IPS DF 4.7 (cell line): ENCODE results near the gene CDC42BPG.

Source experiments
- DNase-seq: peaks from one replicate; pipeline ENCODE4 v3.0.0-alpha.2; 2013; ENCODE audit warnings: low spot score; ENCODE audit errors: extremely low read depth

Gene CDC42BPG

DNA sequence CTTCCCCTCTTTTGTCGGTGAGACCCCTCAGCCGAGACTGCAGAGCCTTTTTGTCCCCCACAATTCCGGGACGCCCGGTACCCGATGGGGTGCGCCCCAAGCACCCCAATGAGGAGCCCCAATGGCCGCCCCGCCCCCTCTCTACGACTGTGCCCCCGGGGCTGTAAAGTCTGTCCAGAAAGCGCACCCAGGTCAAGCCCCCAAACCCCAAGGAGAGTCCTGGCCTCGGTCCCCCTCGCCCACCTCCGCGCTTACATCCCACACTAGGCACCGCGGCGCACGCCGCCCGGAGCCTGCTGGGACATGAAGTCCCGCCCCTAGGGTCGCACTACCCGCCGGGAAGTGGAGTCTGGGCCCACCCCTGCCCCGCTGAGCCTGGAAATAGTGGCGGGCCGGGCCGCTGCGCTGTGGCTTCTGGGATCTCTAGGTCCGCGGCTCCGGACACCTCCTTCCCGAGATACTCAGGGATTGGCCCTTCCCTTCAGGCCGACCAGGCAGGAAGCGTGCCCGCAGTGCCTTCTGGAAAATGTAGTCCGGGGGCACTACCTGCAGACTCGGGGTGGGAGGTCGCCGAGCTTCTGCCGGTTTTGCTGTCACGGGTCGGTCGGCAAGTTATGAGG is 34.1 kb downstream of the CDC42BPG start, which contains the start of gene MEN1:
Gene MEN1, minus strand, starts transcription at position 281 of the 620 bp plus-strand sequence. CDS start 442 bp downstream, outside the sequence.
- peak; percentile 87 for DNase-seq

GRCh38 chr11:64809781-64810241 is 34.6 kb downstream of the CDC42BPG start:
- no peak for DNase-seq

GRCh38 chr11:64805481-64805880 is 39.0 kb downstream of the CDC42BPG start:
- no peak for DNase-seq

DNA sequence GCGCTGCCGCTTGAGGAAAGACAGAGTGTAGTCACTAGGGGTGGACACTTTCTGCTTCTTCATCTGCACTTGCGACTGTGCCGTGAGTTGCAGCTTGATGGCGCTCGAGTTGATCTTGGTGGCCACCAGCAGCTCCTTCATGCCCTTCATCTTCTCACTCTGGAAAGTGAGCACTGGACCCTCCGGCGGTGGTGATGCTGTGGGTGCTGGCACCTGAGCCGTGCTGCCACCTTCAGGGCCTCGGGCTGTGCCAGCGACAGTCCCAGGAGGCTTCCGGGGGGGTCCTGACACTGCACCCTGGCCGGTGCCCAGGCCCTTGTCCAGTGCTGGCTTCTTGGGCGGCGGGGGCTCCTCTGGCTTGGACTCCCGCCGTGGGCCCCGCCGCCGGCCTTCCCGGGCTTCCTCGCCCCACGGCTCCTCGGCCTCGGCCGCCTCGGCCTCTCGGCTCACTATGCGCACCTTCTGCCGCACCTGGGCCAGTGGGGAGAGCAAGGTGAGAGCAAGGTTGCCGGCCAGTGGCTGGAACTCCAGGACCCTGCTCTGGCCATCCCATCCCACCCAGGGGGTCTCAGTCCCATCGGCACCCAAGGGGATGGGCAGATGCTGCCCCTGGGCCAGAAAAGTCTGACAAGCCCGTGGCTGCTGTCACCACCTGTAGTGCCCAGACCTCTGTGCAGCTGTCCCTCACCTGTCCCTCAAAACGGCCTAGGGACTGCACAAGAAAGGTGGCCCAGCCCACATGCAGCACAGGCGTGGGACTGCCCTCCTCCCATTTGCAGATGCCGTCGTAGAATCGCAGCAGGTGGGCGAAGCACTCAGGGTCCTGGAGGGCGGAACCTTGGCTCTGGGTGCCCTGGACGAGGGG is 39.9 kb downstream of the CDC42BPG start:
- no peak for DNase-seq

- no peak for DNase-seq
Measured at GRCh38 chr11:64803846-64804345, 40.6 kb downstream of the CDC42BPG start.

GRCh38 chr11:64803158-64803845 is 41.2 kb downstream of the CDC42BPG start, which contains the start of gene MAP4K2:
Gene MAP4K2 (minus strand): TSS chr11:64803214. CDS start chr11:64803149, 65 bp downstream.
- no peak for DNase-seq

DNA sequence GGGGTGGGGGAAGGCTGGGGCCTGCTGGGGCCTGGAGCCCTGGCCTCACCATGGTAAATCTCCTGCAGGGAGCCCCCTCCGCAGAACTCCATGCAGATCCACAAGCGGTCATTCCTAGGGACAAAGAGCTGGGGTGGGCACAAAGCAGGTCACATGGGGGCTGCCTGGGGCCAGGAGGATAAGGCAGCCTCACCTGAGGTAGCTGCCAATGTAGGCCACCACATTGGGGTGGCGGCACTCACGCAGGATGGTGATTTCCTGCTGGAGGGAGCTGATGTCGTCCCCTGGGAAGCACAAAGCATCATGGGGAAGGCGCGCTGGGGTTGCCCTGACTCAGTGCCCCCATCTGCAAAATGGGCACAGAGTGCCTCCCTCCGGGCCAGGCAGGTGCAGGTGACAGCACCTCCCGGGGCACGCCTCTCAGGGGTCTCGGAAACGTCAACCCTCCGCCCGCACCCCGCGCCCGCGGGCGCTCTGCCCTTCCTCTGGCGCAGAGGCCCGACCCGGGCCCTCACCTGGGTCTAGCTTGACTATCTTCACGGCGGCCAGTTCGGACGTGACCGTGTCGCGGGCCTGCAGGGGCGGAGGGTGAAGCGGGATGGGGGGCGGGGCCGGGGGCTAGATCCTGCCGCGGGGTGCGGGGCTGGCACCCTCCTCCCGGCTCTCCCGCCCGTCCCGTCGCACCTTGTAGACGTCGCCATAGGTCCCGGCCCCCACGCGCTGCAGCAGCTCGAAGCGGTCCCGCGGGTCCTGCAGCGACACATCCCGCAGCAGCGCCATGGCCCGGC is 41.9 kb downstream of the CDC42BPG start:
- DNase-seq: no peak

DNA sequence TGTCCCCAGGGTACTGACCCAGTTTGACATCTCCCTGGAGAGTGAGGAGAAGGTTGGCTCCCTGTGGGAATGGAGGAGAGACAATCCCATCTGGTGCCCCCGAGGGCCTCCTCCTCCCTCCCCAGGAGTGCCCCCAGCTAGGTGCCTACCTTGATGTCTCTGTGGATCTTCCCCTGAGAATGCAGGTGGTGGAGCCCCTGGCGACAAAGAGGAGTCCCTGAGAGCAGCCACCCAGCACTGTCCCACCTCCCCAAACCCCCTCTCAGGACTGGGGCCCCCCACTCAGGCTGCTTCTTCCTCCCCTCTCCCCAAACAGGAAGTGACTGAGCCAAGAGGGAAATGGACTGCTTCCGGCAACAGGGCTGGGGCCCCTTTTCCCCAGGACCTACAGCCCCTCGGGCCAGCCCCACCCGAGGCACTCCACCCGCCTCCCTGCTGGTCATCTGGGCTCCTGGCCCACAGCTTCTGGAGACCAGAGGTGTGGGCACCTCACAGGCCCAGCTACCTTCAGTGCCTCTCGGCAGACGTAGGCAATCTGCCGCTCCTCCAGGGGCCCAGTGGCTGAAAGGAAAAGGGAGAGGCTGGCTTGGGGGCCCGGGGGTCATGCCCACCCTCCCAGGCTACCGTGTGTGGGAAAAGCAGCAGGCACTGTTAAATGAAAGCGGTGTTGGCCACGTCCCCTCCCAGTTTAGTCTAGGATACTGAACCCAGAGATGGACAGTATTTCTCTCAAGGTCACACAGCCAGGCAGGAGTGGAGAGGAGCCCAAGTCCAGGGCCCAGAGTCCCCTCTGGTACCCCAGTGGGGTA is 42.7 kb downstream of the CDC42BPG start:
- no peak for DNase-seq

DNA sequence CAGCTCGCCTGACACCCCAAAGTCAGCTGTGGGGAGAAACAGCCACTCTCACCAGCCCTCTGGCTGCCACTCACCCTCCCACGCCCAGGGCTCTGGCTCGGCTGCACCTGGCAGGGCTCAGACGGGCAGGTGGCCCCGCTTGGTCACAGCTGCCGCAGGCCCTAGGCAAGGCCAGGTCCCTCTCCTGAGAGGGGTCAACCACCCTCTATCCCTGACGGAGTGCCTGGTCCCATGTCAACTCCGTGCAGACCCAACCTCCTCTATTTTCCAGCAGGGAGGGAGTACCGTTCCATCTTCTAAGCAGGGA is 43.3 kb downstream of the CDC42BPG start:
- DNase-seq: no peak

GRCh38 chr11:64800303-64801157 is 43.9 kb downstream of the CDC42BPG start:
- DNase-seq: no peak

DNA sequence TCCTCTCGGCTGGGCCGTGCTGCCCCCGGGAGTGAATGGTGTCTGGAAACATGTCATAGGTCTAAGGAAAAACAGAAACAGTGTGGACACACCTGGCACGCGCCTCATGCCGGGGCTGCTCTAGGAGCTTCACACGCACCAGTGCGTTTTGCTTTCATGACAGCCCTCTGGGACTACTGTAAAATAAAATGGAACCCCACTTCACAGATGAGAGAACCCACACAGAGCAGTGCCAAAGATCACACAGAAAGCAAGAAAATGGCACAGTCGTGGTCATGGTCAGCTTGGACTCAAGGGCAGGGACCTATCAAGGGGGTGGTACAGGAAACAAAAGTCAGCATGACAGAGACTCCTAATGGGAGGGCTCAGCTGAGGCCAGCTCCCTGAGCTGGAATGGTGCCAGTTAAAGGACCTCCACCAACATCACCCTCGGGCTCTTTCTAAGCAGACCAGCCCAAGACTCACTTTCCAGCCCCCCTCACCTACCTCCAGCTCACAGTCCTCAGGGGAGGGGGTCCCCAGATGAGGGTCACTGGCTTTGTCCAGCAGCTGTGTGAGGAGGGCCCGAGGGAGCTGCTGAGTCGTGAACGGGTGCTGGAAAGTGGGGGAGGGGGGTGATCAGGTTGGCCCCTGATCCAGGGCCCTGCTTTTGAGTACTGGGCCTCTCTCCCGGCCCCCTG is 44.7 kb downstream of the CDC42BPG start:
- DNase-seq: no peak

- no peak for DNase-seq
Measured at GRCh38 chr11:64799256-64799622, 45.2 kb downstream of the CDC42BPG start.

- no peak for DNase-seq
Measured at GRCh38 chr11:64796757-64797541, 47.5 kb downstream of the CDC42BPG start.

GRCh38 chr11:64796047-64796756 is 48.3 kb downstream of the CDC42BPG start:
- DNase-seq: no peak

- DNase-seq: no peak
Measured at GRCh38 chr11:64794526-64794925, 49.9 kb downstream of the CDC42BPG start.

DNA sequence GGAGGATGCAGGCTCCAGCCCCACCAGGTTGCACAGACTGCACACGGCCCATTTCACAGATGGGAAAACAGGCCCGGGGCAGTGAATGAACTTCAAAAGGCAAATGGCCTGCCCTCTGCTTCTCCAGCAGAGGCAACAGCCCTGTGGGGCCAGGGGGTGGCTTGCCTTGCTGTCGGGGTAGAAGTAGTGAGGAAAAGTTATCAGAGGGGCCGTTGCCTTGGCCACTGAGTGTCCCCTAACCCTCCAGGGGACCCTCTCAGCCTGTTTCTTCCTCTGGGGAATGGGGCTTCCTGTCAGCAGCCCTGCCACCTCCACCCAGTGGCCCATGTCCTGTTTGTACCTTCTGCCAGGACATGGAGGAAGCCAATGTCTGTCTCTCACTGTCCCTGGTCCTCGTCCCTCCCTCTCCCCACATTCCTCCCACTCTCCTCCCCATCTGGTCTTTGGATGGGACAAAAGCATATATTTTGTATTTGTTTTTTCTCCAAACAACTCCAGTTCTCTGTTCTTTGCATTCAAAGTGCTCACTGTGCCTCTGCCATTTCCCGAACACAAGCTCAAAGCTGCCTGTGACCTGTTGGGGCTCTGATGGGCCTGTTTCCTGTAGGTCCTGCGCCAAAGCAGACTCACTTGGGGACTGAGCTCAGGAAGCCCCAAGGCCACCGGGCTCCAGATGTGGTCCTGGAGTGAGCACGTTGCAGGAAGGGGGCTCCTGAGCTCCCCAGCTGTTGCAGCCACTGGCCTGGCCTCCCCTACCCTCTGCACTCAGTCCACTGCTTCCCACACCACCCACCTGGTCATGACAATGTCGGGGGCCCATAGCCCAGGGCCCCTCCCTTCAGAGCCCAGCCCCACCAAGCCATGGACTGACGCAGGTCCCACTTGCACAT is 50.9 kb downstream of the CDC42BPG start:
- no peak for DNase-seq
